ENCODE data around the gene KRT78. TPM values are rescaled to one million over a fixed set of nuclear protein-coding genes. Genes with fewer than 3 reads are reported as not detected.

KRT78 gene
- total and polyA plus RNA-seq, 3 donors from 2014 or later = 0.93 to 1.1 (median 0.99) TPM

GRCh38 chr12:52827499-52828090 lies 21.2 kb downstream of the KRT78 start:
- intact Hi-C loops (cut with DNase I; ENCODE audit: low total_unique reads) = no loop called here
- DNase-seq = no peak
- Histone ChIP-seq H3K27me3 (no peaks in the 10 kb centered on the region), H3K9me3 (no peaks in the 10 kb centered on the region), H3K36me3 (ENCODE audit: low read depth, missing control alignments) (no peaks in the 10 kb centered on the region), H3K4me3 (no peak overlapping the region), H3K4me1 (no peaks in the 10 kb centered on the region), H3K27ac (no peak overlapping the region)
- no peak for TF ChIP-seq POLR2A (IDR thresholded peaks at IDR 0.05)
- no peak for TF ChIP-seq CTCF (IDR thresholded peaks at IDR 0.05)
- 79 to 82% methylated on average over 6 of the region's 6 CpGs for WGBS, 2 donors

GRCh38 chr12:52826611-52827498 lies 21.9 kb downstream of the KRT78 start:
- 94 to 95% methylated on average over 11 of the region's 11 CpGs for WGBS, 2 donors
- intact Hi-C loops (cut with DNase I; ENCODE audit: low total_unique reads) = no loop called here
- Histone ChIP-seq H3K27ac (no peak overlapping the region), H3K4me1 (no peaks in the 10 kb centered on the region), H3K27me3 (no peaks in the 10 kb centered on the region), H3K4me3 (no peak overlapping the region), H3K9me3 (no peaks in the 10 kb centered on the region), H3K36me3 (ENCODE audit: low read depth, missing control alignments) (no peaks in the 10 kb centered on the region)
- no peak for TF ChIP-seq POLR2A (IDR thresholded peaks at IDR 0.05)
- TF ChIP-seq CTCF (IDR thresholded peaks at IDR 0.05) = no peak
- DNase-seq = no peak

GRCh38 chr12:52825961-52826360 lies 22.8 kb downstream of the KRT78 start:
- no peaks in the 10 kb centered on the region for H3K27me3 ChIP-seq
- no peaks in the 10 kb centered on the region for H3K4me1 ChIP-seq
- no peak overlapping the region for H3K4me3 ChIP-seq
- intact Hi-C loops (cut with DNase I; ENCODE audit: low total_unique reads) = no loop called here
- TF ChIP-seq CTCF (IDR thresholded peaks at IDR 0.05) (no peak), POLR2A (IDR thresholded peaks at IDR 0.05) (no peak)
- 85 to 86% methylated on average over 4 of the region's 4 CpGs for WGBS, 2 donors
- no peaks in the 10 kb centered on the region for H3K9me3 ChIP-seq
- no peak for DNase-seq
- no peak overlapping the region for H3K27ac ChIP-seq
- no peaks in the 10 kb centered on the region for H3K36me3 ChIP-seq (ENCODE audit: low read depth, missing control alignments)

- no peaks in the 10 kb centered on the region for H3K9me3 ChIP-seq
- TF ChIP-seq POLR2A (IDR thresholded peaks at IDR 0.05) = no peak
- no peak for TF ChIP-seq CTCF (IDR thresholded peaks at IDR 0.05)
- no peak for DNase-seq
- 96 to 97% methylated on average over 5 of the region's 5 CpGs for WGBS, 2 donors
- intact Hi-C loops (cut with DNase I; ENCODE audit: low total_unique reads) = no loop called here
- no peaks in the 10 kb centered on the region for H3K36me3 ChIP-seq (ENCODE audit: low read depth, missing control alignments)
- no peaks in the 10 kb centered on the region for H3K27me3 ChIP-seq
- no peak overlapping the region for H3K4me3 ChIP-seq
- no peak overlapping the region for H3K27ac ChIP-seq
- no peaks in the 10 kb centered on the region for H3K4me1 ChIP-seq
Observed at GRCh38 chr12:52824741-52825410, 23.9 kb downstream of the KRT78 start.

Measured in testis (tissue), 3 donors.